SU-DHL-6 (cell line): ENCODE measurements around the gene PTPRK.

Experiments used
- H2AFZ ChIP-seq: fragments of 200-600 bp; sonication (generic); 2 replicates; pipeline ENCODE4 v1.6.1; 2014; ENCODE audit warnings: low read depth, mild to moderate bottlenecking, moderate library complexity, mixed read lengths, antibody characterized with exemption, low read length; ENCODE audit not compliant: severe bottlenecking
- H3F3A ChIP-seq: fragments of 200-600 bp; shearing (Covaris generic); 2 replicates; pipeline ENCODE4 v1.6.0; 2016; ENCODE audit warnings: antibody characterized with exemption, mild to moderate bottlenecking; ENCODE audit not compliant: insufficient read depth
- H3K27ac ChIP-seq: fragments of 200-600 bp; sonication (generic); 2 replicates; pipeline ENCODE4 v1.5.1; 2016; ENCODE audit warnings: low read depth, mild to moderate bottlenecking, low read length, moderate library complexity, mixed read lengths
- H3K27me3 ChIP-seq: fragments of 200-600 bp; sonication (generic), shearing (Covaris generic); 2 replicates; pipeline ENCODE4 v1.6.0; 2014; ENCODE audit warnings: mild to moderate bottlenecking, low read length
- H3K36me3 ChIP-seq: fragments of 200-600 bp; sonication (generic); 2 replicates; pipeline ENCODE4 v1.6.1; 2014; ENCODE audit warnings: mild to moderate bottlenecking, low read length, mixed read lengths
- H3K4me2 ChIP-seq: fragments of 300-600, 200-600 bp; shearing (Covaris generic), sonication (generic); 2 replicates; pipeline ENCODE4 v1.6.0; 2014; ENCODE audit warnings: low read length, low read depth, mild to moderate bottlenecking; ENCODE audit not compliant: poor library complexity, severe bottlenecking
- H3K4me3 ChIP-seq: fragments of 200-600 bp; sonication (generic); 2 replicates; pipeline ENCODE4 v1.5.1; 2014; ENCODE audit warnings: antibody characterized with exemption, low read length, mild to moderate bottlenecking, mixed read lengths; ENCODE audit not compliant: insufficient read depth, poor library complexity, severe bottlenecking
- H3K79me2 ChIP-seq: fragments of 200-600 bp; sonication (generic); 2 replicates; pipeline ENCODE4 v1.6.1; 2014; ENCODE audit warnings: mild to moderate bottlenecking, low read length, moderate library complexity; ENCODE audit not compliant: insufficient read depth
- H3K9ac ChIP-seq: fragments of 200-600 bp; sonication (generic); 2 replicates; pipeline ENCODE4 v1.7.0; 2014; ENCODE audit warnings: mild to moderate bottlenecking, low read length
- H3K9me2 ChIP-seq: fragments of 200-600 bp; sonication (generic); replicated peaks from 2 replicates; pipeline ENCODE4 v1.6.1; 2014; ENCODE audit warnings: low read length; ENCODE audit not compliant: insufficient read depth
- H3K9me3 ChIP-seq: fragments of 200-600 bp; sonication (generic); 2 replicates; pipeline ENCODE4 v1.6.1; 2014; ENCODE audit warnings: low read length, mixed read lengths; ENCODE audit not compliant: insufficient read depth
- H4K20me1 ChIP-seq: fragments of 200-600 bp; sonication (generic); 2 replicates; pipeline ENCODE4 v1.6.1; 2014; ENCODE audit warnings: low read depth, mild to moderate bottlenecking, antibody characterized with exemption, low read length, moderate library complexity, mixed read lengths
- EZH2phosphoT487 ChIP-seq: fragments of 200-600 bp; sonication (generic), shearing (Covaris generic); conservative IDR thresholded peaks from 2 replicates; pipeline ENCODE4 v1.6.1; 2018; ENCODE audit warnings: mild to moderate bottlenecking, antibody characterized with exemption, low read length, moderate library complexity, mixed read lengths
- TF ChIP-seq, protein P1 (sequence below): fragments of 200-600 bp; sonication (generic); IDR thresholded peaks from one replicate; pipeline ENCODE4 v1.5.1; 2017; ENCODE audit warnings: antibody characterized with exemption, mild to moderate bottlenecking, low read length, moderate library complexity; ENCODE audit not compliant: insufficient read depth, poor library complexity, severe bottlenecking

PTPRK gene

DNA sequence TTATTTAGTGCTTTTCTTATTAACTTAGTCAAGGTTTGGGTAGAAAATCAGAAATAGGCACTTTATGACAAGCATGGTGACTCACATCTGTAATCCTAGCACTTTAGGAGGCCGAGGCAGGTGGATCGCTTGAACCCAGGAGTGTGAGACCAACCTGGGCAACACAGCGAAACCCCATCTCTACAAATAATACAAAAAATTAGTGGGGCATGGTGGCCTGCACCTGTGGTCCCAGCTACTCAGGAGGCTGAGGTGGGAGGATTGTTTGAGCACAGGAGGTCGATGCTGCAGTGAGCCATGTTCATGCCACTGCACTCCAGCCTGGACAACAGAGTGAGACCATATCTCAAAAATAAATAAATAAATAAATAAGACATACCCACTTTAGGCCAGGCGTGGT is 568.2 kb downstream of the PTPRK start:
- Histone ChIP-seq H3K79me2 (no peaks in the 10 kb centered on the region), H3K27ac (no peak overlapping the region), H3K27me3 (no peaks in the 10 kb centered on the region), H3K36me3 (no peaks in the 10 kb centered on the region), H2AFZ (no peak overlapping the region), H3F3A (no peaks in the 10 kb centered on the region), H3K4me2 (no peak overlapping the region), H3K4me3 (no peak overlapping the region), H3K9me2 (no peaks in the 10 kb centered on the region), H3K9ac (no peak overlapping the region), H4K20me1 (no peaks in the 10 kb centered on the region), H3K9me3 (no peaks in the 10 kb centered on the region)
- TF ChIP-seq, protein P1, sequence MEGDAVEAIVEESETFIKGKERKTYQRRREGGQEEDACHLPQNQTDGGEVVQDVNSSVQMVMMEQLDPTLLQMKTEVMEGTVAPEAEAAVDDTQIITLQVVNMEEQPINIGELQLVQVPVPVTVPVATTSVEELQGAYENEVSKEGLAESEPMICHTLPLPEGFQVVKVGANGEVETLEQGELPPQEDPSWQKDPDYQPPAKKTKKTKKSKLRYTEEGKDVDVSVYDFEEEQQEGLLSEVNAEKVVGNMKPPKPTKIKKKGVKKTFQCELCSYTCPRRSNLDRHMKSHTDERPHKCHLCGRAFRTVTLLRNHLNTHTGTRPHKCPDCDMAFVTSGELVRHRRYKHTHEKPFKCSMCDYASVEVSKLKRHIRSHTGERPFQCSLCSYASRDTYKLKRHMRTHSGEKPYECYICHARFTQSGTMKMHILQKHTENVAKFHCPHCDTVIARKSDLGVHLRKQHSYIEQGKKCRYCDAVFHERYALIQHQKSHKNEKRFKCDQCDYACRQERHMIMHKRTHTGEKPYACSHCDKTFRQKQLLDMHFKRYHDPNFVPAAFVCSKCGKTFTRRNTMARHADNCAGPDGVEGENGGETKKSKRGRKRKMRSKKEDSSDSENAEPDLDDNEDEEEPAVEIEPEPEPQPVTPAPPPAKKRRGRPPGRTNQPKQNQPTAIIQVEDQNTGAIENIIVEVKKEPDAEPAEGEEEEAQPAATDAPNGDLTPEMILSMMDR = no peak
- no peak for TF ChIP-seq EZH2phosphoT487

DNA sequence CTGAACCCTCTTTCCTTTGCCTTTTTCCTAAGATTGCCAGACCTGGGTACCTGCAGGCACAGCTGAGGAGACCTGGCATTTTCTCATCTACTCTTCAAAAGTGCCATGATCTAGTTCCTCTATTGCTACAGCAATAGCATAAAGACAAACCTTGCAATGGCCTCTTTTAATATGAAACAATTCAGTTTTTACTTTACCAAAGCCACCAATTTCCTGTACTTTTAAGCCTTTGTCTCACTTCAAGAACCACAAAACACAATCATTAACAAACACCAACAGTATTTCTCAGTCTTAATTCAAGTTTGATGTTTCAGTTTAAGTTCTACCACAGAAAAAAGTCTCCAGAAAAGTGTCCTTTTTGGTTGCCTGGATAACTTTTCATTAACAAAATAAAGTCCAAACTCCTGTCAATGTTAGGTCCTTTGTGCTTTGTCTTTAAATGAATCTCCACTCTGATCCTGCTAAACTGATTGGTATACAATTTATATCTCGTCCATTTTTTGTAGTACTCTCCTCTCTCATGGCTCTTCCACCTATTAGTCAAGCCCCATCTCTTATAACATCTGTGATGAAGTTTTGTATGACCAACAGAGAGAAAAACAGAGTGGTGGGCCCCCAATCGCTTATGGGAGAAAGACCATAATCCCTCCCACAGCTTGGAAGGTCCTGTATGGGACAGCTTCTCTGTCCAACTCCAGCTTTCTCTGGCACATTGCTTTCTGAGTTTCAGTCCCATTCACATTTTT is 569.1 kb downstream of the PTPRK start:
- Histone ChIP-seq H3K9me3 (no peaks in the 10 kb centered on the region), H2AFZ (no peak overlapping the region), H3K36me3 (no peaks in the 10 kb centered on the region), H3K27me3 (no peaks in the 10 kb centered on the region), H4K20me1 (no peaks in the 10 kb centered on the region), H3K27ac (no peak overlapping the region), H3K4me2 (no peak overlapping the region), H3F3A (no peaks in the 10 kb centered on the region), H3K9me2 (no peaks in the 10 kb centered on the region), H3K79me2 (no peaks in the 10 kb centered on the region), H3K9ac (no peak overlapping the region), H3K4me3 (no peak overlapping the region)
- TF ChIP-seq, protein P1 = no peak
- TF ChIP-seq EZH2phosphoT487 = no peak

DNA sequence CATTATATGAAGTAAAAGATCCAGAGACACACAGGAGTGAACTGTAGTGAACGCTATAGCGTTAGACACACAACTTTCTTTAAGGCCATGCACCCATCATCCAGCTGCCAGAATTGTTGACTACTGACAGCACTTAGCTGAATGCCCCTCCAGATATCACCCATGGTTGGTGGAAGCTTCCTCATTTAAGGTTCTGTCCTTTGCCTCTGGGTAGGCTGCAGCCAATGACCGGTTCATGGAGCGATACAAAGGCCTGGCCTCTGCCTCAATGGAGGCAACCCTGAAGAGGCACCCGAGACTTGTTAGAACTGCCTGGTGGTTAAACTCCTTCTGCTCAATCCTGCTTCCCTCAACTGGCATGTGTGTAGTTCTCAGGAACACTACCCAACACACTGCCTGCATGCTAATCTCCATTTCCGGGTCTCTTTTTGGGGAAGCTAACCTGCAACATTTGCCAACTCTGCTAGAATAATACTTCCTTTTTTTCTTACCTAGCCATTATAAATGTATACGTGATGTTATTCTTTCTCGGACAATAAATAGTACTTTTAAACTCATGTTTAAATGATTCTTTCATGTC is 569.7 kb downstream of the PTPRK start:
- TF ChIP-seq, protein P1 = no peak
- TF ChIP-seq EZH2phosphoT487 = no peak
- no peaks in the 10 kb centered on the region for H3K27me3 ChIP-seq
- no peaks in the 10 kb centered on the region for H3K9me2 ChIP-seq
- no peaks in the 10 kb centered on the region for H3F3A ChIP-seq
- no peak overlapping the region for H3K4me2 ChIP-seq
- no peaks in the 10 kb centered on the region for H3K79me2 ChIP-seq
- H2AFZ ChIP-seq = no peak overlapping the region
- no peaks in the 10 kb centered on the region for H3K36me3 ChIP-seq
- H3K9ac ChIP-seq = no peak overlapping the region
- H3K9me3 ChIP-seq = no peaks in the 10 kb centered on the region
- H3K27ac ChIP-seq = no peak overlapping the region
- no peak overlapping the region for H3K4me3 ChIP-seq
- no peaks in the 10 kb centered on the region for H4K20me1 ChIP-seq
